Measurements from ENCODE around the gene M1AP.

The M1AP gene

GRCh38 chr2:74550231-74550630, 97.9 kb downstream of the M1AP start:
- TF ChIP-seq, protein P1, sequence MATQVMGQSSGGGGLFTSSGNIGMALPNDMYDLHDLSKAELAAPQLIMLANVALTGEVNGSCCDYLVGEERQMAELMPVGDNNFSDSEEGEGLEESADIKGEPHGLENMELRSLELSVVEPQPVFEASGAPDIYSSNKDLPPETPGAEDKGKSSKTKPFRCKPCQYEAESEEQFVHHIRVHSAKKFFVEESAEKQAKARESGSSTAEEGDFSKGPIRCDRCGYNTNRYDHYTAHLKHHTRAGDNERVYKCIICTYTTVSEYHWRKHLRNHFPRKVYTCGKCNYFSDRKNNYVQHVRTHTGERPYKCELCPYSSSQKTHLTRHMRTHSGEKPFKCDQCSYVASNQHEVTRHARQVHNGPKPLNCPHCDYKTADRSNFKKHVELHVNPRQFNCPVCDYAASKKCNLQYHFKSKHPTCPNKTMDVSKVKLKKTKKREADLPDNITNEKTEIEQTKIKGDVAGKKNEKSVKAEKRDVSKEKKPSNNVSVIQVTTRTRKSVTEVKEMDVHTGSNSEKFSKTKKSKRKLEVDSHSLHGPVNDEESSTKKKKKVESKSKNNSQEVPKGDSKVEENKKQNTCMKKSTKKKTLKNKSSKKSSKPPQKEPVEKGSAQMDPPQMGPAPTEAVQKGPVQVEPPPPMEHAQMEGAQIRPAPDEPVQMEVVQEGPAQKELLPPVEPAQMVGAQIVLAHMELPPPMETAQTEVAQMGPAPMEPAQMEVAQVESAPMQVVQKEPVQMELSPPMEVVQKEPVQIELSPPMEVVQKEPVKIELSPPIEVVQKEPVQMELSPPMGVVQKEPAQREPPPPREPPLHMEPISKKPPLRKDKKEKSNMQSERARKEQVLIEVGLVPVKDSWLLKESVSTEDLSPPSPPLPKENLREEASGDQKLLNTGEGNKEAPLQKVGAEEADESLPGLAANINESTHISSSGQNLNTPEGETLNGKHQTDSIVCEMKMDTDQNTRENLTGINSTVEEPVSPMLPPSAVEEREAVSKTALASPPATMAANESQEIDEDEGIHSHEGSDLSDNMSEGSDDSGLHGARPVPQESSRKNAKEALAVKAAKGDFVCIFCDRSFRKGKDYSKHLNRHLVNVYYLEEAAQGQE (IDR thresholded peaks at IDR 0.05; ENCODE audit: insufficient read depth in 1 of 2, low read depth in 2 of 2, low read length in 2 of 2), result no peak
- TF ChIP-seq POLR2AphosphoS5 (IDR thresholded peaks at IDR 0.05; ENCODE audit: low read depth, low read length) (no peak), TAF1 (IDR thresholded peaks at IDR 0.05; ENCODE audit: borderline replicate concordance, insufficient read depth, low read length) (no peak), FOXP2 (optimal IDR thresholded peaks at IDR 0.05; ENCODE audit: borderline replicate concordance, extremely low read depth, extremely low read length, insufficient read depth) (no peak), SIN3A (IDR thresholded peaks at IDR 0.05; ENCODE audit: borderline replicate concordance, insufficient read depth, low read length) (no peak)

DNA sequence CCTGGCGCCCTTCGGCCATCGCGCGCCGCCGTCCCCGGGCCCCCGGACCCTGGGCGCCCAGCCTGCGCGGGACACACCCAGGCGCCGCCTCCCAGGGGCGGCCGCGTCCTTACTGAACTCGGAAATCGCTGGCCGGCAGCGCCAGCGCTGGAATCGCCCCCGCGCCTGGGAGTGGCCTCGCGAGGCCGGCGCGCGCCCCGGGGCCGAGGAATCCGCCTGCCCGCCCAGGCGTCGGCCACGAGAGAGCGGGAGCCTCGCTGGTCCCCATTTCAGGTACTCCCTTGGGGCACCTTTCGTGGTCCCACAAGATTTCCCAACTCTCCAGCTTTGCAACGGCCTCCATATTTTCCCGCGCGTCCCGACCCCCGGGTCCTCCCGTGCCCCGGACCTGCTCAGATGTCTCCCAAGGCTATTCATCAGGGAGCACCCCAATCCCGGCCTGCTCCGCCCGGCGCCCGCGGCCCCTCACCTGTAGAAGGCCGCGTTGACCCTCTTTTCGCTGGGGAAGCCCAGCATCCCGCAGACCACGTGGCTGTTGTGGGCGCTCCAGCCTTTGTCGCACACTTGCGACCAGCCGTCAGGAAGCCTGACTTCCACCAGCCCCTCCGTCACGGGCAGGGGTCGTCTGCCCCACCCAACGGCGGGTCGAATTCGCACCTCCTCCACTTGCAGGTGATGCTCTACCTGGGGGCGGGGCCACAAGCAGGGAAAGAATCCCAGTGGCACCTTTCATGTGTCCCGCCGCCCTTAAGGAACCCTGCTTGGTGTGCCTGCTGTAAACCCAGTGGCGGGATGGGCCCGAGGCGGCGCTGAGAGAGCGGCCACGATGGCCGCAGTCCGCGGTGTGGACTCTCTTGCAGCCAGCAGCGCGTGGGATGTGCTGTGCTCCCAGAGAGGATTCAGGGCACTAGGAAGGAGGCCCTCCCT, 99.0 kb downstream of the M1AP start:
- TF ChIP-seq FOXP2 (optimal IDR thresholded peaks at IDR 0.05; ENCODE audit: borderline replicate concordance, extremely low read depth, extremely low read length, insufficient read depth) (peak; percentile 16), POLR2AphosphoS5 (IDR thresholded peaks at IDR 0.05; ENCODE audit: low read depth, low read length) (no peak)

- TF ChIP-seq, protein P1 (IDR thresholded peaks at IDR 0.05; ENCODE audit: insufficient read depth in 1 of 2, low read depth in 2 of 2, low read length in 2 of 2), result no peak
- TF ChIP-seq FOXP2 (optimal IDR thresholded peaks at IDR 0.05; ENCODE audit: borderline replicate concordance, extremely low read depth, extremely low read length, insufficient read depth), result no peak
- TF ChIP-seq POLR2AphosphoS5 (IDR thresholded peaks at IDR 0.05; ENCODE audit: low read depth, low read length), result no peak
- no peak for TF ChIP-seq TAF1 (IDR thresholded peaks at IDR 0.05; ENCODE audit: borderline replicate concordance, insufficient read depth, low read length)
- TF ChIP-seq SIN3A (IDR thresholded peaks at IDR 0.05; ENCODE audit: borderline replicate concordance, insufficient read depth, low read length), result no peak
These were observed 99.7 kb downstream of the M1AP start for GRCh38 chr2:74548285-74548899.

- no peak for TF ChIP-seq POLR2AphosphoS5 (IDR thresholded peaks at IDR 0.05; ENCODE audit: low read depth, low read length)
- TF ChIP-seq TAF1 (IDR thresholded peaks at IDR 0.05; ENCODE audit: borderline replicate concordance, insufficient read depth, low read length), result no peak
- no peak for TF ChIP-seq SIN3A (IDR thresholded peaks at IDR 0.05; ENCODE audit: borderline replicate concordance, insufficient read depth, low read length)
- TF ChIP-seq, protein P1 (IDR thresholded peaks at IDR 0.05; ENCODE audit: insufficient read depth in 1 of 2, low read depth in 2 of 2, low read length in 2 of 2), result no peak
- no peak for TF ChIP-seq FOXP2 (optimal IDR thresholded peaks at IDR 0.05; ENCODE audit: borderline replicate concordance, extremely low read depth, extremely low read length, insufficient read depth)
These were observed 102.1 kb downstream of the M1AP start for GRCh38 chr2:74546004-74546403.

GRCh38 chr2:74544634-74545033, 103.5 kb downstream of the M1AP start:
- TF ChIP-seq POLR2AphosphoS5 (IDR thresholded peaks at IDR 0.05; ENCODE audit: low read depth, low read length) (no peak), TAF1 (IDR thresholded peaks at IDR 0.05; ENCODE audit: borderline replicate concordance, insufficient read depth, low read length) (no peak), FOXP2 (optimal IDR thresholded peaks at IDR 0.05; ENCODE audit: borderline replicate concordance, extremely low read depth, extremely low read length, insufficient read depth) (no peak), SIN3A (IDR thresholded peaks at IDR 0.05; ENCODE audit: borderline replicate concordance, insufficient read depth, low read length) (no peak)
- TF ChIP-seq, protein P1 (IDR thresholded peaks at IDR 0.05; ENCODE audit: insufficient read depth in 1 of 2, low read depth in 2 of 2, low read length in 2 of 2), result no peak
